ENCODE data around the gene XYLT1. TPM values are rescaled to one million over a fixed set of nuclear protein-coding genes. Genes with fewer than 3 reads are reported as not detected.

The XYLT1 gene
- polyA plus RNA-seq, 1 of the 3 experiments (the other 2 are of a cell fraction), result 17.6 TPM

DNA sequence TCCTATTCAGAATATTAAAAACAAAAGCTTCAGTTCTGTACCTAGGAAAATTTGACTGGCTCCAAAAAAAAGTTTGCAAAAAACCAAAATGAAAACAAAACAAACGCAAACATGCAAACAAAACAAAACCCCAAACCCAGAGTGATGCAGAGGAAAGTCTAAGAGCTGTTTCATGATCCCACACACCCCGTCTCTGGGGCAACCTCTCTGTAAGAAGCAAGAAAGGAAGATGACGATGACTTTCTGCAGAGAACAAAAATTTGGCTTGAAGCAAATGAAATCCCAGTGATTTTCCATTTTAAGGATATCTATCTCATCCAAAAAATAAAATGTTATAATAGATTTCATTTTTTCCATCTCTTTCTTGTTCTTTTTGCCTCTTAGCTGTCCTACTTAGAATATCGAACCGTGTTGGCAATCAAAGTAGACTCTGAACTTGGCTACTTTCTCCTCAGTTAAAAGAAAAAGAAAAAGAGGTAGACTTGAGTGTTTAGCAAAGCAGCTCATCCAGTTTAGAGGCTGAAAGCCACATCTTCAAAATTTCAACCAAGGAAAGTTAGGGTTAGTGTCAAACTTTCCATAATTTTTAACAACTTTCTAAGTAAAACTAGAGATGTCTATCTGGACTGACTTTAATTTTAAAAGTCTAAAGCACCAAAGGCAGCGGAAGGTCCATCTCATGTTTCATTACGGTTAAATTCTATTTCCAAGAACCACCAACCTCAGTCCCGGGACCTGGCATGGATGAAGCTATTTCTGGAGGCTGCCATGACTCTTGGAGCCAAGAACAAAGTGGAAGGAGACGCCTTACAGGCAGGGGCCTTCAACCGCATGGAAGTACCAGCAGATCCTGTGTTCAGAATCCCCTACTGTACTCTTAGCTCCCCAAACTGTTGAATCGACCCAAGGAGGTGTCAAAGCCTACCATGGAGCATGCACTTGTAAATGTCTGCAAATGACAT is 180.8 kb downstream of the XYLT1 start:
- Histone ChIP-seq H2AFZ (ENCODE audit: low read depth) (no peak overlapping the region), H3K27me3 (ENCODE audit: insufficient read depth) (no peaks in the 10 kb centered on the region), H3K9me3 (no peaks in the 10 kb centered on the region), H3K4me3 (ENCODE audit: low read depth in 2 of 2, low read length in 1 of 2) (no peak overlapping the region), H3K36me3 (replicated peaks in 1 of 2; ENCODE audit: control insufficient read depth in 1 of 2, insufficient read depth in 2 of 2, low read length in 1 of 2) (peaks cover 0 to 6% of the 10 kb centered on the region in 2 experiments), H3K9ac (no peak overlapping the region), H3K4me1 (ENCODE audit: control insufficient read depth in 1 of 2, insufficient read depth in 2 of 2, low read depth in 1 of 2, low read length in 1 of 2) (peaks cover 0 to 27% of the 10 kb centered on the region in 2 experiments; a peak in 1 of 4 replicates), H3F3A (replicated peaks; ENCODE audit: insufficient read depth) (peaks cover 20% of the 10 kb centered on the region), H3K79me2 (ENCODE audit: insufficient read depth) (peaks cover 99% of the 10 kb centered on the region), H3K9me2 (no peaks in the 10 kb centered on the region), H3K4me2 (no peak overlapping the region), H3K27ac (ENCODE audit: low read depth in 2 of 2, low read length in 1 of 2) (no peak overlapping the region), H4K20me1 (ENCODE audit: insufficient read depth) (peaks cover 99% of the 10 kb centered on the region)
- no peak for DNase-seq
- CTCF ChIA-PET, result no interaction called here
- POLR2A ChIA-PET, result no interaction called here
- TF ChIP-seq EZH2phosphoT487 (IDR thresholded peaks at IDR 0.05; ENCODE audit: borderline replicate concordance, low read depth) (no peak), RAD21 (IDR thresholded peaks at IDR 0.05; ENCODE audit: low read length) (no peak), GABPA (IDR thresholded peaks at IDR 0.05; ENCODE audit: low read depth) (no peak), POLR2AphosphoS5 (IDR thresholded peaks at IDR 0.05; ENCODE audit: low read depth, low read length) (no peak), SMC3 (IDR thresholded peaks at IDR 0.05; ENCODE audit: low read depth, low read length) (no peak), TCF12 (IDR thresholded peaks at IDR 0.05) (no peak), FOSL2 (IDR thresholded peaks at IDR 0.05; ENCODE audit: borderline replicate concordance, low read depth) (no peak), ELF1 (IDR thresholded peaks at IDR 0.05) (no peak), FOXJ3 (CRISPR knock-in tag; IDR thresholded peaks at IDR 0.05) (no peak), MEF2A (IDR thresholded peaks at IDR 0.05; ENCODE audit: borderline replicate concordance, low read depth) (no peak), EP300 (IDR thresholded peaks at IDR 0.05; ENCODE audit: borderline replicate concordance in 1 of 2, low read depth in 1 of 2, low read length in 1 of 2) (no peak), RXRA (IDR thresholded peaks at IDR 0.05; ENCODE audit: borderline replicate concordance, low read depth) (no peak), SIN3A (IDR thresholded peaks at IDR 0.05; ENCODE audit: borderline replicate concordance, low read depth, low read length) (no peak)
- TF ChIP-seq, protein P1, sequence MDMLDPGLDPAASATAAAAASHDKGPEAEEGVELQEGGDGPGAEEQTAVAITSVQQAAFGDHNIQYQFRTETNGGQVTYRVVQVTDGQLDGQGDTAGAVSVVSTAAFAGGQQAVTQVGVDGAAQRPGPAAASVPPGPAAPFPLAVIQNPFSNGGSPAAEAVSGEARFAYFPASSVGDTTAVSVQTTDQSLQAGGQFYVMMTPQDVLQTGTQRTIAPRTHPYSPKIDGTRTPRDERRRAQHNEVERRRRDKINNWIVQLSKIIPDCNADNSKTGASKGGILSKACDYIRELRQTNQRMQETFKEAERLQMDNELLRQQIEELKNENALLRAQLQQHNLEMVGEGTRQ (IDR thresholded peaks at IDR 0.05; ENCODE audit: borderline replicate concordance, low read depth, low read length), result no peak
- TF ChIP-seq, protein P2, sequence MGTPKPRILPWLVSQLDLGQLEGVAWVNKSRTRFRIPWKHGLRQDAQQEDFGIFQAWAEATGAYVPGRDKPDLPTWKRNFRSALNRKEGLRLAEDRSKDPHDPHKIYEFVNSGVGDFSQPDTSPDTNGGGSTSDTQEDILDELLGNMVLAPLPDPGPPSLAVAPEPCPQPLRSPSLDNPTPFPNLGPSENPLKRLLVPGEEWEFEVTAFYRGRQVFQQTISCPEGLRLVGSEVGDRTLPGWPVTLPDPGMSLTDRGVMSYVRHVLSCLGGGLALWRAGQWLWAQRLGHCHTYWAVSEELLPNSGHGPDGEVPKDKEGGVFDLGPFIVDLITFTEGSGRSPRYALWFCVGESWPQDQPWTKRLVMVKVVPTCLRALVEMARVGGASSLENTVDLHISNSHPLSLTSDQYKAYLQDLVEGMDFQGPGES (IDR thresholded peaks at IDR 0.05; ENCODE audit: low read depth, low read length), result no peak
- TF ChIP-seq, protein P3, sequence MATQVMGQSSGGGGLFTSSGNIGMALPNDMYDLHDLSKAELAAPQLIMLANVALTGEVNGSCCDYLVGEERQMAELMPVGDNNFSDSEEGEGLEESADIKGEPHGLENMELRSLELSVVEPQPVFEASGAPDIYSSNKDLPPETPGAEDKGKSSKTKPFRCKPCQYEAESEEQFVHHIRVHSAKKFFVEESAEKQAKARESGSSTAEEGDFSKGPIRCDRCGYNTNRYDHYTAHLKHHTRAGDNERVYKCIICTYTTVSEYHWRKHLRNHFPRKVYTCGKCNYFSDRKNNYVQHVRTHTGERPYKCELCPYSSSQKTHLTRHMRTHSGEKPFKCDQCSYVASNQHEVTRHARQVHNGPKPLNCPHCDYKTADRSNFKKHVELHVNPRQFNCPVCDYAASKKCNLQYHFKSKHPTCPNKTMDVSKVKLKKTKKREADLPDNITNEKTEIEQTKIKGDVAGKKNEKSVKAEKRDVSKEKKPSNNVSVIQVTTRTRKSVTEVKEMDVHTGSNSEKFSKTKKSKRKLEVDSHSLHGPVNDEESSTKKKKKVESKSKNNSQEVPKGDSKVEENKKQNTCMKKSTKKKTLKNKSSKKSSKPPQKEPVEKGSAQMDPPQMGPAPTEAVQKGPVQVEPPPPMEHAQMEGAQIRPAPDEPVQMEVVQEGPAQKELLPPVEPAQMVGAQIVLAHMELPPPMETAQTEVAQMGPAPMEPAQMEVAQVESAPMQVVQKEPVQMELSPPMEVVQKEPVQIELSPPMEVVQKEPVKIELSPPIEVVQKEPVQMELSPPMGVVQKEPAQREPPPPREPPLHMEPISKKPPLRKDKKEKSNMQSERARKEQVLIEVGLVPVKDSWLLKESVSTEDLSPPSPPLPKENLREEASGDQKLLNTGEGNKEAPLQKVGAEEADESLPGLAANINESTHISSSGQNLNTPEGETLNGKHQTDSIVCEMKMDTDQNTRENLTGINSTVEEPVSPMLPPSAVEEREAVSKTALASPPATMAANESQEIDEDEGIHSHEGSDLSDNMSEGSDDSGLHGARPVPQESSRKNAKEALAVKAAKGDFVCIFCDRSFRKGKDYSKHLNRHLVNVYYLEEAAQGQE (IDR thresholded peaks at IDR 0.05; ENCODE audit: low read depth, low read length), result no peak
- TF ChIP-seq, protein P4, sequence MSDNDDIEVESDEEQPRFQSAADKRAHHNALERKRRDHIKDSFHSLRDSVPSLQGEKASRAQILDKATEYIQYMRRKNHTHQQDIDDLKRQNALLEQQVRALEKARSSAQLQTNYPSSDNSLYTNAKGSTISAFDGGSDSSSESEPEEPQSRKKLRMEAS (IDR thresholded peaks at IDR 0.05; ENCODE audit: low read depth), result no peak
- TF ChIP-seq, protein P5, sequence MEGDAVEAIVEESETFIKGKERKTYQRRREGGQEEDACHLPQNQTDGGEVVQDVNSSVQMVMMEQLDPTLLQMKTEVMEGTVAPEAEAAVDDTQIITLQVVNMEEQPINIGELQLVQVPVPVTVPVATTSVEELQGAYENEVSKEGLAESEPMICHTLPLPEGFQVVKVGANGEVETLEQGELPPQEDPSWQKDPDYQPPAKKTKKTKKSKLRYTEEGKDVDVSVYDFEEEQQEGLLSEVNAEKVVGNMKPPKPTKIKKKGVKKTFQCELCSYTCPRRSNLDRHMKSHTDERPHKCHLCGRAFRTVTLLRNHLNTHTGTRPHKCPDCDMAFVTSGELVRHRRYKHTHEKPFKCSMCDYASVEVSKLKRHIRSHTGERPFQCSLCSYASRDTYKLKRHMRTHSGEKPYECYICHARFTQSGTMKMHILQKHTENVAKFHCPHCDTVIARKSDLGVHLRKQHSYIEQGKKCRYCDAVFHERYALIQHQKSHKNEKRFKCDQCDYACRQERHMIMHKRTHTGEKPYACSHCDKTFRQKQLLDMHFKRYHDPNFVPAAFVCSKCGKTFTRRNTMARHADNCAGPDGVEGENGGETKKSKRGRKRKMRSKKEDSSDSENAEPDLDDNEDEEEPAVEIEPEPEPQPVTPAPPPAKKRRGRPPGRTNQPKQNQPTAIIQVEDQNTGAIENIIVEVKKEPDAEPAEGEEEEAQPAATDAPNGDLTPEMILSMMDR (IDR thresholded peaks at IDR 0.05), result no peak
- TF ChIP-seq, protein P6, sequence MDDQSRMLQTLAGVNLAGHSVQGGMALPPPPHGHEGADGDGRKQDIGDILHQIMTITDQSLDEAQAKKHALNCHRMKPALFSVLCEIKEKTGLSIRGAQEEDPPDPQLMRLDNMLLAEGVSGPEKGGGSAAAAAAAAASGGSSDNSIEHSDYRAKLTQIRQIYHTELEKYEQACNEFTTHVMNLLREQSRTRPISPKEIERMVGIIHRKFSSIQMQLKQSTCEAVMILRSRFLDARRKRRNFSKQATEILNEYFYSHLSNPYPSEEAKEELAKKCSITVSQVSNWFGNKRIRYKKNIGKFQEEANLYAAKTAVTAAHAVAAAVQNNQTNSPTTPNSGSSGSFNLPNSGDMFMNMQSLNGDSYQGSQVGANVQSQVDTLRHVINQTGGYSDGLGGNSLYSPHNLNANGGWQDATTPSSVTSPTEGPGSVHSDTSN (IDR thresholded peaks at IDR 0.05), result no peak
- TF ChIP-seq, protein P7, sequence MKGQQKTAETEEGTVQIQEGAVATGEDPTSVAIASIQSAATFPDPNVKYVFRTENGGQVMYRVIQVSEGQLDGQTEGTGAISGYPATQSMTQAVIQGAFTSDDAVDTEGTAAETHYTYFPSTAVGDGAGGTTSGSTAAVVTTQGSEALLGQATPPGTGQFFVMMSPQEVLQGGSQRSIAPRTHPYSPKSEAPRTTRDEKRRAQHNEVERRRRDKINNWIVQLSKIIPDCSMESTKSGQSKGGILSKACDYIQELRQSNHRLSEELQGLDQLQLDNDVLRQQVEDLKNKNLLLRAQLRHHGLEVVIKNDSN (IDR thresholded peaks at IDR 0.05; ENCODE audit: borderline replicate concordance, low read depth), result no peak
- 88% methylated on average over 11 of the region's 11 CpGs for WGBS (ENCODE audit: low lambda C conversion rate)

Data from SK-N-SH (cell line).